Kidney (tissue), 14 donors: ENCODE data around the gene MCF2L. TPM values are rescaled to one million over a fixed set of nuclear protein-coding genes. Genes with fewer than 3 reads are reported as not detected.
A peak's percentile ranks its signal among the peaks of the same experiment; 100 is the strongest.

Experiments
- DNase-seq, 5 donors: peaks; one replicate each; pipeline ENCODE4 v3.0.0-alpha.2; 2013 to 2020
- FAIRE-seq: peaks from 2 replicates; lab custom pipeline; 2012; peaks lifted over from hg19 to GRCh38; lab: Jason Lieb, UNC
- H3K27ac ChIP-seq, 2 donors: one replicate each; pipeline ENCODE4 v1.7.0; 2013; ENCODE audit warnings: low read depth in 2 of 2, low read length in 2 of 2, inconsistent platforms in 1 of 2
- H3K27me3 ChIP-seq: one replicate; pipeline ENCODE4 v1.7.1; 2013; ENCODE audit warnings: low read length, inconsistent platforms; ENCODE audit not compliant: control insufficient read depth, insufficient read depth
- H3K36me3 ChIP-seq, 3 donors: one replicate each; pipeline versions ENCODE4 v1.7.0 to v1.7.1; 2013; ENCODE audit warnings: low read length in 3 of 3, control low read depth in 1 of 3, inconsistent platforms in 1 of 3; ENCODE audit not compliant: insufficient read depth in 3 of 3, control insufficient read depth in 2 of 3
- H3K4me1 ChIP-seq, 3 donors: one replicate each; pipeline versions ENCODE4 v1.7.0 to v1.7.1; 2013; ENCODE audit warnings: low read length in 3 of 3, inconsistent platforms in 1 of 3, low read depth in 1 of 3; ENCODE audit not compliant: control insufficient read depth in 2 of 3, insufficient read depth in 2 of 3
- H3K4me3 ChIP-seq, 3 donors: one replicate each; pipeline versions ENCODE4 v1.7.0 to v1.8.1; 2013; ENCODE audit warnings: low read length in 3 of 3, control low read depth in 1 of 3, inconsistent platforms in 1 of 3
- H3K9ac ChIP-seq, 3 donors: one replicate each; pipeline versions ENCODE4 v1.7.0 to v1.7.1; 2013; ENCODE audit warnings: low read length in 3 of 3, control low read depth in 1 of 3, inconsistent platforms in 1 of 3
- H3K9me3 ChIP-seq, 3 donors: one replicate each; pipeline versions ENCODE4 v1.7.0 to v1.7.1; 2013; ENCODE audit warnings: low read length in 3 of 3, control low read depth in 1 of 3, inconsistent platforms in 1 of 3; ENCODE audit not compliant: control insufficient read depth in 2 of 3, insufficient read depth in 1 of 3
- CTCF ChIP-seq: IDR thresholded peaks from 3 replicates; pipeline ENCODE4 v1.5.1; 2012; ENCODE audit warnings: mild to moderate bottlenecking, moderate library complexity, borderline replicate concordance; ENCODE audit not compliant: insufficient read depth; ENCODE audit errors: extremely low read depth
- intact Hi-C: fragments of 100-400 bp; cut with DNase I; formaldehyde crosslinking; loops from one replicate; pipeline ENCODE4 v1.11.1; 2022
- polyA plus RNA-seq: library from polyadenylated mRNA; stranded (reverse); fragments of 350-450 nt; fragmentation: Illumina TruSeq; extraction: RNeasy Lipid Tissue Mini Kit (QIAGEN cat#74804); gene quantifications from one replicate; pipeline ENCODE4 v1.2.3, GENCODE V29; 2014; ENCODE audit warnings: low read depth, low replicate concordance; ENCODE audit not compliant: insufficient read depth
- total RNA-seq: library from RNA; stranded (reverse); fragmentation: NEBNext Ultra II Directional; extraction: Animal tissue kit (Norgen Biotek cat#: 25700); gene quantifications from one replicate; pipeline ENCODE4 v1.2.1, GENCODE V29; 2021
- donor health status: control.
- donor health status: control.
- donor health status: control.
- donor health status: control.
- donor health status: control.
- donor health status: DM: yes; HTN: yes; CAD: no.
- donor health status: Normal renal cell carcinoma (clear cell type).

Gene MCF2L
- total and polyA plus RNA-seq, 2 donors from 2014 or later: 12.1 to 61.9 TPM

GRCh38 chr13:113063091-113063491, 94.1 kb downstream of the MCF2L start:
- DNase-seq: peak in 1 of 5 donors; percentile 37

GRCh38 chr13:113064000-113064533, 95.1 kb downstream of the MCF2L start:
- Histone ChIP-seq H3K36me3 (peaks cover 0 to 8% (median 5%) of the 10 kb centered on the region in 3 donors), H3K9ac (no peak overlapping the region), H3K27me3 (no peaks in the 10 kb centered on the region), H3K4me3 (no peak overlapping the region), H3K4me1 (no peaks in the 10 kb centered on the region), H3K27ac (no peak overlapping the region), H3K9me3 (no peaks in the 10 kb centered on the region)
- intact Hi-C loops: no loop called here
- FAIRE-seq: no peak
- no peak for TF ChIP-seq CTCF
- DNase-seq: peak in 1 of 5 donors; percentile 59

More at GRCh38 chr13:113063091-113063491, 94.1 kb downstream of the MCF2L start:
- Histone ChIP-seq H3K27ac (no peak overlapping the region), H3K9me3 (no peaks in the 10 kb centered on the region), H3K4me3 (no peak overlapping the region), H3K4me1 (no peaks in the 10 kb centered on the region), H3K27me3 (no peaks in the 10 kb centered on the region), H3K9ac (no peak overlapping the region), H3K36me3 (peaks cover 0 to 8% (median 5%) of the 10 kb centered on the region in 3 donors)
- no peak for TF ChIP-seq CTCF
- intact Hi-C loops: no loop called here
- FAIRE-seq: no peak

- H3K36me3 ChIP-seq: peaks cover 0 to 8% (median 5%) of the 10 kb centered on the region in 3 donors
- DNase-seq (peak in 4 of 5 donors; percentile 31 to 52 (median 34)), FAIRE-seq (no peak)
- no peak overlapping the region for H3K9ac ChIP-seq
- H3K4me1 ChIP-seq: no peaks in the 10 kb centered on the region
- TF ChIP-seq CTCF: no peak
- no peaks in the 10 kb centered on the region for H3K9me3 ChIP-seq
- intact Hi-C loops: no loop called here
- H3K27ac ChIP-seq: no peak overlapping the region
- no peak overlapping the region for H3K4me3 ChIP-seq
- no peaks in the 10 kb centered on the region for H3K27me3 ChIP-seq
These were observed 95.8 kb downstream of the MCF2L start for GRCh38 chr13:113064534-113065405.
